Neural progenitor cell (in vitro differentiated cells): ENCODE data around the gene SLC30A4.

Experiments
- EZH2 ChIP-seq: fragments of 200-600 bp; sonication (generic); IDR thresholded peaks from 2 replicates; pipeline ENCODE4 v1.6.1; 2017; ENCODE audit warnings: antibody characterized with exemption, mild to moderate bottlenecking, moderate library complexity
- EZH2phosphoT487 ChIP-seq: fragments of 200-600 bp; sonication (generic); IDR thresholded peaks from 2 replicates; pipeline ENCODE4 v1.6.1; 2017; ENCODE audit warnings: antibody characterized with exemption
- TF ChIP-seq, protein P1 (sequence below): fragments of 200-600 bp; sonication (generic); IDR thresholded peaks from 2 replicates; pipeline ENCODE4 v1.5.1; 2017; ENCODE audit warnings: antibody characterized with exemption, mild to moderate bottlenecking

GRCh38 chr15:45497261-45497660 lies 25.3 kb downstream of the SLC30A4 start:
- TF ChIP-seq, protein P1, sequence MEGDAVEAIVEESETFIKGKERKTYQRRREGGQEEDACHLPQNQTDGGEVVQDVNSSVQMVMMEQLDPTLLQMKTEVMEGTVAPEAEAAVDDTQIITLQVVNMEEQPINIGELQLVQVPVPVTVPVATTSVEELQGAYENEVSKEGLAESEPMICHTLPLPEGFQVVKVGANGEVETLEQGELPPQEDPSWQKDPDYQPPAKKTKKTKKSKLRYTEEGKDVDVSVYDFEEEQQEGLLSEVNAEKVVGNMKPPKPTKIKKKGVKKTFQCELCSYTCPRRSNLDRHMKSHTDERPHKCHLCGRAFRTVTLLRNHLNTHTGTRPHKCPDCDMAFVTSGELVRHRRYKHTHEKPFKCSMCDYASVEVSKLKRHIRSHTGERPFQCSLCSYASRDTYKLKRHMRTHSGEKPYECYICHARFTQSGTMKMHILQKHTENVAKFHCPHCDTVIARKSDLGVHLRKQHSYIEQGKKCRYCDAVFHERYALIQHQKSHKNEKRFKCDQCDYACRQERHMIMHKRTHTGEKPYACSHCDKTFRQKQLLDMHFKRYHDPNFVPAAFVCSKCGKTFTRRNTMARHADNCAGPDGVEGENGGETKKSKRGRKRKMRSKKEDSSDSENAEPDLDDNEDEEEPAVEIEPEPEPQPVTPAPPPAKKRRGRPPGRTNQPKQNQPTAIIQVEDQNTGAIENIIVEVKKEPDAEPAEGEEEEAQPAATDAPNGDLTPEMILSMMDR = no peak
- no peak for TF ChIP-seq EZH2
- TF ChIP-seq EZH2phosphoT487 = no peak
